Osteoblast (primary cell): ENCODE measurements around the gene PIP4P1. TPM values are rescaled to one million over a fixed set of nuclear protein-coding genes. Genes with fewer than 3 reads are reported as not detected.

Experiments used
- DNase-seq: peaks from one replicate; pipeline ENCODE4 v3.0.0; 2011; ENCODE audit warnings: low spot score, mixed read lengths; ENCODE audit not compliant: insufficient read length; ENCODE audit errors: missing footprints
- H2AFZ ChIP-seq: 2 replicates; pipeline ENCODE4 v1.6.0; 2011; ENCODE audit warnings: mild to moderate bottlenecking, low read length
- H3K27ac ChIP-seq: 2 replicates; pipeline ENCODE4 v1.5.1; 2011; ENCODE audit warnings: mild to moderate bottlenecking, low read depth, low read length, moderate library complexity
- H3K27me3 ChIP-seq: 2 replicates; pipeline ENCODE4 v1.6.0; 2012; ENCODE audit warnings: mild to moderate bottlenecking, control low read depth, inconsistent platforms, low read length, moderate library complexity; ENCODE audit not compliant: insufficient read depth
- H3K36me3 ChIP-seq: 2 replicates; pipeline ENCODE4 v1.5.1; 2011; ENCODE audit warnings: mild to moderate bottlenecking, low read length, control low read depth, moderate library complexity; ENCODE audit not compliant: insufficient read depth
- H3K4me1 ChIP-seq: 2 replicates; pipeline ENCODE4 v1.5.1; 2011; ENCODE audit warnings: mild to moderate bottlenecking, low read length, control low read depth, moderate library complexity; ENCODE audit not compliant: insufficient read depth
- H3K4me2 ChIP-seq: 2 replicates; pipeline ENCODE4 v1.6.0; 2011; ENCODE audit warnings: mild to moderate bottlenecking, low read length; ENCODE audit not compliant: insufficient read depth
- H3K4me3 ChIP-seq: fragments of 200-600 bp; sonication (generic); 3 replicates; pipeline ENCODE4 v1.5.1; 2012; ENCODE audit warnings: mild to moderate bottlenecking, low read length, inconsistent platforms; ENCODE audit not compliant: insufficient read depth
- H3K79me2 ChIP-seq: 2 replicates; pipeline ENCODE4 v1.6.0; 2012; ENCODE audit warnings: mild to moderate bottlenecking, low read length, control low read depth, inconsistent platforms; ENCODE audit not compliant: insufficient read depth
- H3K9me3 ChIP-seq: 2 replicates; pipeline ENCODE4 v1.5.1; 2011; ENCODE audit warnings: low read depth, low read length, control low read depth
- H4K20me1 ChIP-seq: 2 replicates; pipeline ENCODE4 v1.6.0; 2012; ENCODE audit warnings: mild to moderate bottlenecking, low read length, control low read depth; ENCODE audit not compliant: insufficient read depth
- total RNA-seq: library from RNA; depleted of rRNA; stranded (reverse); fragments of >200 nt; gene quantifications from 2 replicates; pipeline ENCODE4 v1.2.3, GENCODE V29; 2012
- TF ChIP-seq, protein P1 (sequence below): IDR thresholded peaks from 2 replicates; pipeline ENCODE4 v1.5.1; 2011; ENCODE audit warnings: mild to moderate bottlenecking, low read depth, low read length, moderate library complexity; ENCODE audit errors: extremely low read depth

Gene PIP4P1
- total RNA-seq, 1 donor = 46.3 TPM

- Histone ChIP-seq H3K27ac (peak within 1 kb of the TSS; percentile 87), H3K4me2 (peak within 1 kb of the TSS; percentile 87), H3K4me1 (peaks cover 10% of the 10 kb centered on the region), H3K9me3 (no peaks in the 10 kb centered on the region), H3K4me3 (peak within 1 kb of the TSS; percentile 87), H3K27me3 (peaks cover 11% of the 10 kb centered on the region), H3K79me2 (peaks cover 46% of the 10 kb centered on the region), H2AFZ (peak within 1 kb of the TSS; percentile 78), H3K36me3 (peaks cover 20% of the 10 kb centered on the region), H4K20me1 (peaks cover 3% of the 10 kb centered on the region)
- DNase-seq = peak; percentile 97
- TF ChIP-seq, protein P1, sequence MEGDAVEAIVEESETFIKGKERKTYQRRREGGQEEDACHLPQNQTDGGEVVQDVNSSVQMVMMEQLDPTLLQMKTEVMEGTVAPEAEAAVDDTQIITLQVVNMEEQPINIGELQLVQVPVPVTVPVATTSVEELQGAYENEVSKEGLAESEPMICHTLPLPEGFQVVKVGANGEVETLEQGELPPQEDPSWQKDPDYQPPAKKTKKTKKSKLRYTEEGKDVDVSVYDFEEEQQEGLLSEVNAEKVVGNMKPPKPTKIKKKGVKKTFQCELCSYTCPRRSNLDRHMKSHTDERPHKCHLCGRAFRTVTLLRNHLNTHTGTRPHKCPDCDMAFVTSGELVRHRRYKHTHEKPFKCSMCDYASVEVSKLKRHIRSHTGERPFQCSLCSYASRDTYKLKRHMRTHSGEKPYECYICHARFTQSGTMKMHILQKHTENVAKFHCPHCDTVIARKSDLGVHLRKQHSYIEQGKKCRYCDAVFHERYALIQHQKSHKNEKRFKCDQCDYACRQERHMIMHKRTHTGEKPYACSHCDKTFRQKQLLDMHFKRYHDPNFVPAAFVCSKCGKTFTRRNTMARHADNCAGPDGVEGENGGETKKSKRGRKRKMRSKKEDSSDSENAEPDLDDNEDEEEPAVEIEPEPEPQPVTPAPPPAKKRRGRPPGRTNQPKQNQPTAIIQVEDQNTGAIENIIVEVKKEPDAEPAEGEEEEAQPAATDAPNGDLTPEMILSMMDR = no peak
Measured at GRCh38 chr14:20469242-20469889, 8.1 kb upstream of the PIP4P1 start, which contains the start of gene PNP. Gene PNP, plus strand, starts transcription at chr14:20469406. Its CDS starts 119 bp downstream, at chr14:20469525.

DNA sequence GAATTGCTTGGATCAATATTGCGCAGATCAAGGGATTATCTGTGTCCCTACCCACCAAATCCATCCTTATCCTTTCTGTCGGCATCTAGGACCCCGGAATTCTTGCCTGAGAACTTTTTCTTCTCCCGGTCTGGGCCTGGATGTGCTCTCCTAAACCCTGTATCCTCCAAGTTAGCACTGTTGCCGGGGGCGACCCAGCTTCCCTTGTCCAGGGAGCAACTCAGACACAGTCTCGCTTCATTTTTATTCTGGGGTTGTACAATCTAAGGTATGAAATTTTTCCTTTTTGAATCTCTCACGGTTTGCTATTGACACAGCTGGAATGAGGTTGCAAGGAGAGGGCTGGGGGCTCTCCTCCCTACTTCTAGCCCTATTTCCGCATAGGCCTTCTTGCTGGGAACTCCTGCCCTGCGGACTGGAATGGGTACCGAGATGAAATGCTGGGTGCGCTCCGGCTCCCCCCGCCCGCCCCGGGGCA lies 7.6 kb upstream of the PIP4P1 start:
- Histone ChIP-seq H3K36me3 (peaks cover 14% of the 10 kb centered on the region), H3K27me3 (peaks cover 11% of the 10 kb centered on the region), H3K4me3 (peak overlapping the region; percentile 87), H3K9me3 (no peaks in the 10 kb centered on the region), H3K27ac (peak overlapping the region; percentile 87), H3K79me2 (peaks cover 41% of the 10 kb centered on the region), H2AFZ (peak overlapping the region; percentile 78), H4K20me1 (peaks cover 3% of the 10 kb centered on the region), H3K4me1 (peaks cover 10% of the 10 kb centered on the region), H3K4me2 (peak overlapping the region; percentile 87)
- no peak for DNase-seq
- TF ChIP-seq, protein P1 = no peak

DNA sequence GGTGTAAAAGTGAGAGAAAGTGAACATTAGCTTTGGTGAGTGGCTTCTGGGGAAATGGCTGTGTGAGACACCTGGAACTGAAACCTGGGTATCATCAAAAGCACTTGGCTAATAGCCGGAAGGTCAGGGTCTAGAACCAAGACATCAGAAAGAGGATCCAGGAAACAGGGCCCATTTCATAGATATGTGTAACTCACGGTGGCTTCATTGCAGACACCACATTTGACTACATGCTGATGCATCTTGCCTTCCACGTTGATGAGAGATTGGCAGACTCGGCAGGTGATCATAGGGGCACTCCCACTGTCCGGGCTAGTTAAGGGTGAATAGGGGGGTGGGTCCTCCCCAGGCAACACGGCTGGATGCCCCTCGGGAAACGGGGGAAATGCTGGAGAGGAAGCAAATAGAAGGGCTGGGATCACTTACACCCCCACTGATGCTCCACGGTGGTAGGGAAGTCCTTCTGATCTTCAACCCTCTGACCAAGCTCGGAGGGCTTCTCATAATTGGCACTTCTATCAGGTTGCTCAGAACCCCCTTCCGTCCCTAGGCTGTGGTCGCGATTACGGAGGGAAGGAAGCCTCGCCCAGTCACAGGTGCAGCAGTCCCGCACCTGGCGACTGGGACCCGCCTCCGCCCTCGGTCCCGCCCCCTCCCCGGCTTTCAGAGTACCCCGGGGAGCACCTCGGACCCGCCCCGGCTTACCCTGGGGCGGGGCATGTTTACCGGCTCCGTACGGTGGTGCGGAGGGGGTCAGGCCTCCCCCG lies 593 bp downstream of the PIP4P1 start:
- peak overlapping the region; percentile 31 for H2AFZ ChIP-seq
- H3K4me3 ChIP-seq = peak overlapping the region; percentile 88
- H3K79me2 ChIP-seq = peaks cover 52% of the 10 kb centered on the region
- DNase-seq = peak; percentile 80
- H3K4me2 ChIP-seq = peak overlapping the region; percentile 98
- peaks cover 9% of the 10 kb centered on the region for H4K20me1 ChIP-seq
- H3K9me3 ChIP-seq = no peaks in the 10 kb centered on the region
- TF ChIP-seq, protein P1 = no peak
- H3K27ac ChIP-seq = peak overlapping the region; percentile 82
- H3K36me3 ChIP-seq = peaks cover 37% of the 10 kb centered on the region
- H3K27me3 ChIP-seq = peaks cover under 1% of the 10 kb centered on the region
- H3K4me1 ChIP-seq = peaks cover 26% of the 10 kb centered on the region
